Adrenal gland (tissue), 12 donors: ENCODE data around the gene ABCA4. TPM values are rescaled to one million over a fixed set of nuclear protein-coding genes. Genes with fewer than 3 reads are reported as not detected.
"Not testable (repeated sequence)": the region's sequence is repeated elsewhere in the genome, so short reads cannot be mapped to it uniquely, and the experiment has no call there.

ENCODE experiments used
- DNase-seq, 7 donors: peaks; one replicate each; pipeline ENCODE4 v3.0.0-alpha.2; 2019 to 2020
- H3K27ac ChIP-seq, 5 donors: fragments of 200-600 bp; sonication (generic) in 4 of 5; 1 replicate in 3 of 5; 2 replicates in 2 of 5; pipeline versions ENCODE4 v1.5.1 to v1.8.0; 2016 to 2020; ENCODE audit warnings: mild to moderate bottlenecking in 1 of 5
- H3K27me3 ChIP-seq: fragments of 200-600 bp; 2 replicates; pipeline ENCODE4 v1.8.0; 2021
- H3K36me3 ChIP-seq, 2 donors: fragments of 200-600 bp; replicated peaks in 1 of 2; 1 replicate in 1 of 2; 2 replicates in 1 of 2; pipeline versions ENCODE4 v1.5.1 to v1.8.0; 2018 to 2022
- H3K4me1 ChIP-seq, 2 donors: fragments of 200-600 bp; replicated peaks in 1 of 2; 1 replicate in 1 of 2; 2 replicates in 1 of 2; pipeline versions ENCODE4 v1.5.1 to v1.8.0; 2018 to 2021
- H3K4me3 ChIP-seq, 4 donors: fragments of 200-600 bp; sonication (generic) in 3 of 4; one replicate each; pipeline ENCODE4 v1.5.1; 2016 to 2018
- H3K9me3 ChIP-seq, 3 donors: fragments of 200-600 bp; sonication (generic) in 1 of 3; replicated peaks in 1 of 3; 1 replicate in 2 of 3; 2 replicates in 1 of 3; pipeline versions ENCODE4 v1.5.1 to v1.8.0; 2016 to 2021
- CTCF ChIP-seq, 6 experiments: fragments of 450-650 bp in 4 of 6; fragments of 200-600 bp in 2 of 6; sonication (generic) in 1 of 6; IDR thresholded peaks; 1 replicate in 5 of 6; 2 replicates in 1 of 6; pipeline versions ENCODE4 v1.5.1 to v1.8.0; 2016 to 2021; ENCODE audit warnings: antibody characterized with exemption in 6 of 6, mild to moderate bottlenecking in 2 of 6, moderate library complexity in 1 of 6
- POLR2A ChIP-seq, 2 donors: fragments of 450-650 bp; IDR thresholded peaks; one replicate each; pipeline ENCODE4 v1.6.1; 2017; ENCODE audit warnings: antibody characterized with exemption in 2 of 2, mild to moderate bottlenecking in 2 of 2, moderate library complexity in 1 of 2
- WGBS, 4 donors: extraction: QIAGEN DNeasy Blood & Tissue Kit in 2 of 4; methylation state at CpG; one replicate each; pipeline versions ENCODE4 v1.1.5 to v1.1.7; 2013 to 2017; 5-methylcytosine and 5-hydroxymethylcytosine counted together
- intact Hi-C, 2 donors: fragments of 100-400 bp; cut with DNase I; formaldehyde crosslinking; loops; one replicate each; pipeline versions ENCODE4 v1.14.1 to v1.15.0; 2022 to 2023
- polyA plus RNA-seq, 3 donors: library from polyadenylated mRNA; stranded (reverse); fragments of 200-250 nt in 2 of 3; fragments of 350-450 nt in 1 of 3; fragmentation: Illumina TruSeq in 1 of 3; extraction: RNeasy Lipid Tissue Mini Kit (QIAGEN cat#74804) in 1 of 3; gene quantifications; one replicate each; pipeline ENCODE4 v1.2.3, GENCODE V29; 2013 to 2014
- total RNA-seq, 9 donors: library from RNA; depleted of rRNA in 4 of 9; stranded (reverse); fragments of >200 nt in 4 of 9; fragments of 120-200 nt in 1 of 9; fragmentation: NEBNext Ultra II Directional in 1 of 9; extraction: Animal tissue kit (Norgen Biotek cat#: 25700) in 1 of 9; gene quantifications; one replicate each; pipeline versions ENCODE4 v1.1.0 to v1.2.4, GENCODE V29; 2013 to 2023
- donor health status: healthy with polysubstance abuse.
- donor health status: Bipolar disorder and iron deficiency.
- donor health status: DM: yes; HTN: yes; CAD: no.
- donor health status: DM: no; HTN: no; CAD: no.
- donor health status: DM: no; HTN: no; CAD: no.
- donor health status: DM: yes; HTN: yes; CAD: no.

Gene ABCA4
- total and polyA plus RNA-seq, 12 donors = 0.04 to 1.9 (median 0.14) TPM; not detected in 1

- H3K4me3 ChIP-seq = no peak overlapping the region
- 28 to 35% (median 30%) methylated on average over 4 of the region's 4 CpGs for WGBS, 4 donors
- H3K9me3 ChIP-seq = peaks cover 0 to 6% (median 0%) of the 10 kb centered on the region in 3 donors
- intact Hi-C loops = no loop called here
- peaks cover 0 to 8% of the 10 kb centered on the region in 2 donors for H3K4me1 ChIP-seq
- H3K36me3 ChIP-seq = no peaks in the 10 kb centered on the region
- H3K27me3 ChIP-seq = no peaks in the 10 kb centered on the region
- no peak overlapping the region for H3K27ac ChIP-seq
- DNase-seq = no peak
- no peak for TF ChIP-seq POLR2A (IDR thresholded peaks at IDR 0.05)
Observed at GRCh38 chr1:94160811-94161210, 39.9 kb upstream of the ABCA4 start.

GRCh38 chr1:94156096-94156625, 35.2 kb upstream of the ABCA4 start:
- Histone ChIP-seq H3K27ac (no peak overlapping the region), H3K4me1 (peaks cover 0 to 12% of the 10 kb centered on the region in 2 donors), H3K36me3 (no peaks in the 10 kb centered on the region), H3K9me3 (peaks cover 0 to 6% (median 0%) of the 10 kb centered on the region in 3 donors), H3K4me3 (no peak overlapping the region), H3K27me3 (no peaks in the 10 kb centered on the region)
- intact Hi-C loops = no loop called here
- DNase-seq = no peak
- WGBS, 4 donors = 31 to 59% (median 44%) methylated on average over 1 of the region's 1 CpG
- TF ChIP-seq POLR2A (IDR thresholded peaks at IDR 0.05) (no peak), CTCF (IDR thresholded peaks at IDR 0.05) (no peak)

DNA sequence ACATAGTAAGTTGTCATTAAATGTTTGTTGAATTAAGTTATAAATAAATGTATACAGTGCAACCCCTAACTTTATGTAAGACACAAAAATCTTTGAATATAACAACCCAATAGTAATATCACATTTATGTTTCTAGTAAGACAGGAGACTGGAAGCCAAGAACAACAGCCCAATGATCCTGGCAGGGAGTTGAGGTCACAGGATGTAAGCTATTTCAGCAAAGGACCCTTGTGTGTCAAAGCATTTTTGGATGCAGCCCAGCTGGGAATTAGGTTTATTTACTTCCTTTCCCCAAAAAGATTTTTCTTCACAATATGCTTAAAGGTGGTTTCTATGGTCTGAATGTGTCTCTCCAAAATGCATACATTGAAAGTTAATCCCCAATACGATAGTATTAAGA, 34.0 kb upstream of the ABCA4 start:
- no peak overlapping the region for H3K4me3 ChIP-seq
- H3K4me1 ChIP-seq = peaks cover 0 to 5% of the 10 kb centered on the region in 2 donors
- intact Hi-C loops = no loop called here
- peaks cover 0 to 6% (median 0%) of the 10 kb centered on the region in 3 donors for H3K9me3 ChIP-seq
- DNase-seq = peak in 3 of 7 donors; percentile 16 to 26 (median 22)
- WGBS, 4 donors = 73 to 91% (median 80%) methylated on average over 1 of the region's 1 CpG
- H3K27me3 ChIP-seq = no peaks in the 10 kb centered on the region
- H3K27ac ChIP-seq = no peak overlapping the region
- no peaks in the 10 kb centered on the region for H3K36me3 ChIP-seq
- no peak for TF ChIP-seq POLR2A (IDR thresholded peaks at IDR 0.05)
- TF ChIP-seq CTCF (IDR thresholded peaks at IDR 0.05) = no peak

GRCh38 chr1:94153133-94153532, 32.2 kb upstream of the ABCA4 start:
- TF ChIP-seq POLR2A (IDR thresholded peaks at IDR 0.05) (no peak), CTCF (IDR thresholded peaks at IDR 0.05) (no peak)
- 33 to 53% (median 48%) methylated on average over 1 of the region's 1 CpG for WGBS, 4 donors
- Histone ChIP-seq H3K36me3 (no peaks in the 10 kb centered on the region), H3K4me3 (no peak overlapping the region), H3K4me1 (peaks cover 0 to 5% of the 10 kb centered on the region in 2 donors), H3K27me3 (no peaks in the 10 kb centered on the region), H3K27ac (no peak overlapping the region), H3K9me3 (peaks cover 0 to 6% (median 0%) of the 10 kb centered on the region in 3 donors)
- DNase-seq = no peak
- intact Hi-C loops = no loop called here

DNA sequence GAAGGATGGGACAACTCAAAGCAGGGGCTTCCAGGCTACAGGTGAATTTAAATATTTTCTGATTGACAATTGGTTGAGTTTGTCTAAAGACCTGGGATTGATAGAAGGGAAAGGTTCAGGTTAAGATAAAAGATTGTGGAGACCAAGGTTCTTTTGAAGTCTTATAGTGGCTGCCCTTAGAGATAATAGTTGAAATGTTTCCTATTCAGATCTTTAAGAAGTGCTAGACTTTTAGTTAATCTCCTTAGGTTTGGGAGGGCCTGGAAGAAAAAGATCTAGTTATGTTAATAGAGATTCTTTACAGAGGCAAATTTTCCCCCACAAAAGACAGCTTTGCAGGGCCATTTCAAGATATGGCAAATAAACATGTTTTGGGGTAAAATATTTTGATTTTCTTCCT, 28.2 kb upstream of the ABCA4 start:
- H3K4me1 ChIP-seq, H3K27me3 ChIP-seq, H3K36me3 ChIP-seq, H3K9me3 ChIP-seq, DNase-seq, H3K27ac ChIP-seq, intact Hi-C loops, H3K4me3 ChIP-seq: not testable (repeated sequence)
